ENCODE results near the gene SLC16A4. TPM values are rescaled to one million over a fixed set of nuclear protein-coding genes. Genes with fewer than 3 reads are reported as not detected.
A peak's percentile ranks its signal among the peaks of the same experiment; 100 is the strongest.

Gene SLC16A4
- total RNA-seq, 1 donor = 76.0 TPM

GRCh38 chr1:110375490-110375889 lies 15.3 kb downstream of the SLC16A4 start:
- Histone ChIP-seq H4K20me1 (ENCODE audit: insufficient read depth, low read length) (no peaks in the 10 kb centered on the region), H2AFZ (ENCODE audit: low read length) (no peak overlapping the region), H3K4me1 (ENCODE audit: insufficient read depth, low read length) (peaks cover 19% of the 10 kb centered on the region), H3K27me3 (ENCODE audit: insufficient read depth, low read length) (no peaks in the 10 kb centered on the region), H3K27ac (ENCODE audit: low read depth, low read length) (no peak overlapping the region), H3K9me3 (ENCODE audit: low read depth, low read length) (no peaks in the 10 kb centered on the region), H3K4me2 (ENCODE audit: insufficient read depth, low read length) (no peak overlapping the region), H3K79me2 (ENCODE audit: insufficient read depth, low read length) (peaks cover 8% of the 10 kb centered on the region), H3K36me3 (ENCODE audit: insufficient read depth, low read length) (peaks cover 55% of the 10 kb centered on the region), H3K4me3 (ENCODE audit: insufficient read depth, low read length) (no peak overlapping the region)
- TF ChIP-seq, protein P1, sequence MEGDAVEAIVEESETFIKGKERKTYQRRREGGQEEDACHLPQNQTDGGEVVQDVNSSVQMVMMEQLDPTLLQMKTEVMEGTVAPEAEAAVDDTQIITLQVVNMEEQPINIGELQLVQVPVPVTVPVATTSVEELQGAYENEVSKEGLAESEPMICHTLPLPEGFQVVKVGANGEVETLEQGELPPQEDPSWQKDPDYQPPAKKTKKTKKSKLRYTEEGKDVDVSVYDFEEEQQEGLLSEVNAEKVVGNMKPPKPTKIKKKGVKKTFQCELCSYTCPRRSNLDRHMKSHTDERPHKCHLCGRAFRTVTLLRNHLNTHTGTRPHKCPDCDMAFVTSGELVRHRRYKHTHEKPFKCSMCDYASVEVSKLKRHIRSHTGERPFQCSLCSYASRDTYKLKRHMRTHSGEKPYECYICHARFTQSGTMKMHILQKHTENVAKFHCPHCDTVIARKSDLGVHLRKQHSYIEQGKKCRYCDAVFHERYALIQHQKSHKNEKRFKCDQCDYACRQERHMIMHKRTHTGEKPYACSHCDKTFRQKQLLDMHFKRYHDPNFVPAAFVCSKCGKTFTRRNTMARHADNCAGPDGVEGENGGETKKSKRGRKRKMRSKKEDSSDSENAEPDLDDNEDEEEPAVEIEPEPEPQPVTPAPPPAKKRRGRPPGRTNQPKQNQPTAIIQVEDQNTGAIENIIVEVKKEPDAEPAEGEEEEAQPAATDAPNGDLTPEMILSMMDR (IDR thresholded peaks at IDR 0.05; ENCODE audit: extremely low read depth, low read depth, low read length) = no peak
- no peak for DNase-seq (ENCODE audit: insufficient read length, low spot score, missing footprints)

DNA sequence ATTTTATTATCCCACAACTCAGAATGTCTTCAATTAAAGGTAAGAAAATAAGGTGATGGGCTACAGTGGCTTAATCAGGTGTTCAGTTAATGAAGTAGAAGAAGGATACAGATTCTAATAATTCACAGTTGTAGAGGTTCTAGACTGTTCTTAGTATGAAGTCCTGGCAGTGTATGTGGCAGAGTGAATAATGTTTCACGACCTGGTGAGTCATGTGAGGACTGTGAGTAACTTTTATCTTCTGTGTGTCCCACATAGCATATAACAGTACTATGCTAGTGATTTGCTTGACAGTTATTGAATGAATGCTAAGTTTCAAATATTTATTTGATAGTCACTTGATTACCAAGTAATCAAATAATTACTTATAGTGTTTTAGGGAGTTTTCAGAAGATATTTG lies 20.0 kb downstream of the SLC16A4 start:
- TF ChIP-seq, protein P1 (IDR thresholded peaks at IDR 0.05; ENCODE audit: extremely low read depth, low read depth, low read length) = no peak
- Histone ChIP-seq H3K4me3 (ENCODE audit: insufficient read depth, low read length) (no peak overlapping the region), H3K4me2 (ENCODE audit: insufficient read depth, low read length) (no peak overlapping the region), H2AFZ (ENCODE audit: low read length) (no peak overlapping the region), H4K20me1 (ENCODE audit: insufficient read depth, low read length) (no peaks in the 10 kb centered on the region), H3K36me3 (ENCODE audit: insufficient read depth, low read length) (peaks cover 33% of the 10 kb centered on the region), H3K27ac (ENCODE audit: low read depth, low read length) (peak overlapping the region; percentile 46), H3K27me3 (ENCODE audit: insufficient read depth, low read length) (no peaks in the 10 kb centered on the region), H3K9me3 (ENCODE audit: low read depth, low read length) (no peaks in the 10 kb centered on the region), H3K79me2 (ENCODE audit: insufficient read depth, low read length) (peaks cover 10% of the 10 kb centered on the region), H3K4me1 (ENCODE audit: insufficient read depth, low read length) (peaks cover 13% of the 10 kb centered on the region)
- DNase-seq (ENCODE audit: insufficient read length, low spot score, missing footprints) = peak; percentile 80

GRCh38 chr1:110364221-110364620 lies 26.6 kb downstream of the SLC16A4 start:
- H3K79me2 ChIP-seq (ENCODE audit: insufficient read depth, low read length) = peaks cover 27% of the 10 kb centered on the region
- no peak for DNase-seq (ENCODE audit: insufficient read length, low spot score, missing footprints)
- H3K27me3 ChIP-seq (ENCODE audit: insufficient read depth, low read length) = no peaks in the 10 kb centered on the region
- peaks cover 13% of the 10 kb centered on the region for H3K36me3 ChIP-seq (ENCODE audit: insufficient read depth, low read length)
- H2AFZ ChIP-seq (ENCODE audit: low read length) = no peak overlapping the region
- H3K27ac ChIP-seq (ENCODE audit: low read depth, low read length) = no peak overlapping the region
- TF ChIP-seq, protein P1 (IDR thresholded peaks at IDR 0.05; ENCODE audit: extremely low read depth, low read depth, low read length) = no peak
- no peak overlapping the region for H3K4me2 ChIP-seq (ENCODE audit: insufficient read depth, low read length)
- no peaks in the 10 kb centered on the region for H4K20me1 ChIP-seq (ENCODE audit: insufficient read depth, low read length)
- H3K4me3 ChIP-seq (ENCODE audit: insufficient read depth, low read length) = no peak overlapping the region
- H3K9me3 ChIP-seq (ENCODE audit: low read depth, low read length) = no peaks in the 10 kb centered on the region
- H3K4me1 ChIP-seq (ENCODE audit: insufficient read depth, low read length) = no peaks in the 10 kb centered on the region

- no peak for DNase-seq (ENCODE audit: insufficient read length, low spot score, missing footprints)
- H3K27ac ChIP-seq (ENCODE audit: low read depth, low read length) = no peak overlapping the region
- peaks cover 36% of the 10 kb centered on the region for H3K79me2 ChIP-seq (ENCODE audit: insufficient read depth, low read length)
- no peaks in the 10 kb centered on the region for H3K9me3 ChIP-seq (ENCODE audit: low read depth, low read length)
- H3K4me1 ChIP-seq (ENCODE audit: insufficient read depth, low read length) = no peaks in the 10 kb centered on the region
- no peak overlapping the region for H2AFZ ChIP-seq (ENCODE audit: low read length)
- H3K27me3 ChIP-seq (ENCODE audit: insufficient read depth, low read length) = no peaks in the 10 kb centered on the region
- no peak overlapping the region for H3K4me3 ChIP-seq (ENCODE audit: insufficient read depth, low read length)
- no peak overlapping the region for H3K4me2 ChIP-seq (ENCODE audit: insufficient read depth, low read length)
- H4K20me1 ChIP-seq (ENCODE audit: insufficient read depth, low read length) = no peaks in the 10 kb centered on the region
- TF ChIP-seq, protein P1 (IDR thresholded peaks at IDR 0.05; ENCODE audit: extremely low read depth, low read depth, low read length) = no peak
- peaks cover 8% of the 10 kb centered on the region for H3K36me3 ChIP-seq (ENCODE audit: insufficient read depth, low read length)
Observed at GRCh38 chr1:110361856-110362255, 29.0 kb downstream of the SLC16A4 start.
